H1 (cell line): Measurements from ENCODE around the gene TBX21.

ENCODE experiments used
- BRCA1 ChIP-seq: IDR thresholded peaks from 2 replicates; pipeline ENCODE4 v1.6.1; 2012; ENCODE audit warnings: low read depth, low read length, improper control_type of control experiment
- CTCF ChIP-seq, 3 experiments: IDR thresholded peaks; 1 replicate in 2 of 3; 2 replicates in 1 of 3; pipeline versions ENCODE4 v1.5.1 to v1.6.1; 2011; ENCODE audit warnings: low read length in 3 of 3, mild to moderate bottlenecking in 3 of 3, inconsistent platforms in 2 of 3, low read depth in 1 of 3, moderate library complexity in 1 of 3; ENCODE audit not compliant: insufficient read depth in 1 of 3; ENCODE audit errors: control extremely low read depth in 1 of 3
- EP300 ChIP-seq, 2 experiments: IDR thresholded peaks; 1 replicate in 1 of 2; 2 replicates in 1 of 2; pipeline ENCODE4 v1.6.1; 2011 to 2012; ENCODE audit warnings: low read depth in 2 of 2, low read length in 2 of 2, mild to moderate bottlenecking in 2 of 2, borderline replicate concordance in 1 of 2, inconsistent platforms in 1 of 2, moderate library complexity in 1 of 2
- POLR2A ChIP-seq, 2 experiments: IDR thresholded peaks; 1 replicate in 1 of 2; 2 replicates in 1 of 2; pipeline ENCODE4 v1.6.1; 2011; ENCODE audit warnings: low read depth in 2 of 2, low read length in 2 of 2, mild to moderate bottlenecking in 2 of 2; ENCODE audit errors: control extremely low read depth in 1 of 2

- TF ChIP-seq POLR2A (IDR thresholded peaks at IDR 0.05; ENCODE audit: control extremely low read depth in 1 of 2, low read depth in 2 of 2, low read length in 2 of 2) = no peak
- TF ChIP-seq CTCF (IDR thresholded peaks at IDR 0.05; ENCODE audit: control extremely low read depth in 1 of 3, insufficient read depth in 1 of 3, low read depth in 1 of 3, low read length in 3 of 3) = no peak
- no peak for TF ChIP-seq EP300 (IDR thresholded peaks at IDR 0.05; ENCODE audit: borderline replicate concordance in 1 of 2, low read depth in 2 of 2, low read length in 2 of 2)
- no peak for TF ChIP-seq BRCA1
These were observed 36.1 kb upstream of the TBX21 start for GRCh38 chr17:47696717-47697642.
